GM23338 (cell line): ENCODE data around the gene ZNF747. TPM values are rescaled to one million over a fixed set of nuclear protein-coding genes. Genes with fewer than 3 reads are reported as not detected.

ENCODE experiments used
- ATAC-seq: fragments of 200-7000 bp; cut with Tn5 transposase; 3 replicates; pipeline ENCODE4 v1.9.1; 2020
- DNase-seq: peaks from one replicate; pipeline ENCODE4 v3.0.0-alpha.2; 2015; ENCODE audit warnings: low spot score
- H2AFZ ChIP-seq: fragments of 200-600 bp; sonication (generic); 2 replicates; pipeline ENCODE4 v1.8.0; 2016; ENCODE audit warnings: antibody characterized with exemption, mild to moderate bottlenecking, moderate library complexity
- H3F3A ChIP-seq: fragments of 200-600 bp; sonication (generic); replicated peaks from 2 replicates; pipeline ENCODE4 v1.8.0; 2017; ENCODE audit warnings: antibody characterized with exemption, mixed run types, low read depth
- H3K27ac ChIP-seq: fragments of 200-600 bp; sonication (generic); 2 replicates; pipeline ENCODE4 v1.6.1; 2016; ENCODE audit warnings: low read depth
- H3K27me3 ChIP-seq: fragments of 200-600 bp; sonication (generic); 2 replicates; pipeline ENCODE4 v1.8.0; 2016; ENCODE audit warnings: mild to moderate bottlenecking, mixed run types, moderate library complexity; ENCODE audit not compliant: insufficient read depth
- H3K36me3 ChIP-seq: fragments of 200-600 bp; sonication (generic); 2 replicates; pipeline ENCODE4 v1.8.0; 2016; ENCODE audit warnings: mild to moderate bottlenecking; ENCODE audit not compliant: insufficient read depth
- H3K4me1 ChIP-seq: fragments of 200-600 bp; sonication (generic); 2 replicates; pipeline ENCODE4 v1.8.0; 2016; ENCODE audit warnings: mild to moderate bottlenecking, moderate library complexity; ENCODE audit not compliant: insufficient read depth
- H3K4me2 ChIP-seq: fragments of 200-600 bp; sonication (generic); 2 replicates; pipeline ENCODE4 v1.7.1; 2017; ENCODE audit warnings: mixed run types
- H3K4me3 ChIP-seq: fragments of 200-600 bp; sonication (generic); 2 replicates; pipeline ENCODE4 v1.6.1; 2016; ENCODE audit warnings: mixed run types
- H3K79me2 ChIP-seq: fragments of 200-600 bp; sonication (generic); replicated peaks from 2 replicates; pipeline ENCODE4 v1.8.0; 2017; ENCODE audit warnings: mild to moderate bottlenecking; ENCODE audit not compliant: insufficient read depth
- H3K9me2 ChIP-seq: fragments of 200-600 bp; sonication (generic); 2 replicates; pipeline ENCODE4 v1.8.0; 2017; ENCODE audit not compliant: insufficient read depth
- H4K20me1 ChIP-seq: fragments of 200-600 bp; sonication (generic); replicated peaks from 2 replicates; pipeline ENCODE4 v1.8.0; 2017; ENCODE audit warnings: mild to moderate bottlenecking; ENCODE audit not compliant: insufficient read depth
- H3K27ac Mint-ChIP-seq: 2 replicates; pipeline ENCODE4 v1.8.0; 2020; ENCODE audit warnings: inconsistent platforms, mild to moderate bottlenecking, moderate library complexity, mixed read lengths
- H3K27me3 Mint-ChIP-seq: 3 replicates; pipeline ENCODE4 v1.8.0; 2022; ENCODE audit warnings: low read depth, mild to moderate bottlenecking, moderate library complexity, mixed read lengths, inconsistent platforms; ENCODE audit not compliant: insufficient read depth, poor library complexity
- H3K36me3 Mint-ChIP-seq: 3 replicates; pipeline ENCODE4 v1.8.0; 2021; ENCODE audit warnings: low read depth, mild to moderate bottlenecking, inconsistent platforms, moderate library complexity, mixed read lengths
- H3K4me1 Mint-ChIP-seq: 3 replicates; pipeline ENCODE4 v1.8.0; 2020; ENCODE audit warnings: mild to moderate bottlenecking, inconsistent platforms, mixed read lengths
- H3K4me3 Mint-ChIP-seq: 3 replicates; pipeline ENCODE4 v1.8.0; 2021; ENCODE audit warnings: moderate library complexity, mild to moderate bottlenecking, inconsistent platforms, mixed read lengths
- H3K9me3 Mint-ChIP-seq: 3 replicates; pipeline ENCODE4 v1.8.0; 2020; ENCODE audit warnings: moderate library complexity, mild to moderate bottlenecking, inconsistent platforms, mixed read lengths
- CREB1 ChIP-seq: fragments of 250-450 bp; sonication (Bioruptor Pico); IDR thresholded peaks from 2 replicates; pipeline ENCODE4 v1.5.0; 2020; ENCODE audit warnings: low read depth, mild to moderate bottlenecking, moderate library complexity
- EZH2 ChIP-seq: fragments of 200-600 bp; sonication (generic); IDR thresholded peaks from one replicate; pipeline ENCODE4 v1.8.0; 2017; ENCODE audit warnings: antibody characterized with exemption, mild to moderate bottlenecking, low read depth; ENCODE audit not compliant: unreplicated experiment
- EZH2phosphoT487 ChIP-seq: fragments of 200-600 bp; sonication (generic); IDR thresholded peaks from one replicate; pipeline ENCODE4 v1.8.1; 2018; ENCODE audit warnings: antibody characterized with exemption; ENCODE audit not compliant: unreplicated experiment
- JUNB ChIP-seq: IDR thresholded peaks from one replicate; pipeline ENCODE4 v1.6.1; 2016; ENCODE audit warnings: antibody characterized with exemption; ENCODE audit not compliant: unreplicated experiment
- NANOG ChIP-seq: IDR thresholded peaks from 2 replicates; pipeline ENCODE4 v1.6.1; 2016; ENCODE audit warnings: antibody characterized with exemption, borderline replicate concordance
- POLR2AphosphoS5 ChIP-seq: IDR thresholded peaks from 2 replicates; pipeline ENCODE4 v1.6.1; 2016; ENCODE audit warnings: antibody characterized with exemption, low read depth
- STAT1 ChIP-seq: IDR thresholded peaks from one replicate; pipeline ENCODE4 v1.6.1; 2016; ENCODE audit warnings: antibody characterized with exemption; ENCODE audit not compliant: unreplicated experiment
- ZNF114 ChIP-seq: fragments of 250-450 bp; sonication (Bioruptor Pico); IDR thresholded peaks from 2 replicates; pipeline ENCODE4 v1.5.0; 2020; ENCODE audit warnings: mild to moderate bottlenecking, moderate library complexity
- ZNF331 ChIP-seq: fragments of 250-450 bp; sonication (Bioruptor Pico); IDR thresholded peaks from 2 replicates; pipeline ENCODE4 v1.5.0; 2020; ENCODE audit warnings: low read depth, mild to moderate bottlenecking, moderate library complexity
- polyA plus RNA-seq: library from polyadenylated mRNA; unstranded; fragments of >200 nt; fragmentation: Nextera tagmentation; extraction: Ambion mirVana; gene quantifications from 2 replicates; pipeline ENCODE4 v1.2.1, GENCODE V29; 2016
- total RNA-seq: library from RNA; depleted of rRNA; stranded (reverse); fragments of >200 nt; shearing (Covaris generic); gene quantifications from 2 replicates; pipeline ENCODE4 v1.2.3, GENCODE V29; 2014
- TF ChIP-seq, protein P1 (sequence below): fragments of 250-450 bp; sonication (Bioruptor Pico); IDR thresholded peaks from 2 replicates; pipeline ENCODE4 v1.5.0; 2020; ENCODE audit warnings: mild to moderate bottlenecking, moderate library complexity
- TF ChIP-seq, protein P2 (sequence below), 2 experiments: fragments of 200-600 bp in 1 of 2; sonication (generic) in 1 of 2; conservative IDR thresholded peaks; 2 replicates each; pipeline versions ENCODE4 v1.5.1 to v1.6.1; 2016 to 2017; ENCODE audit warnings: antibody characterized with exemption in 2 of 2, low read depth in 2 of 2, mild to moderate bottlenecking in 2 of 2, moderate library complexity in 1 of 2
- TF ChIP-seq, protein P3 (sequence below): IDR thresholded peaks from 2 replicates; pipeline ENCODE4 v1.6.1; 2016; ENCODE audit warnings: antibody characterized with exemption

The ZNF747 gene
- total and polyA plus RNA-seq, 2 experiments from 2014 or later = 4.2 to 12.6 TPM

DNA sequence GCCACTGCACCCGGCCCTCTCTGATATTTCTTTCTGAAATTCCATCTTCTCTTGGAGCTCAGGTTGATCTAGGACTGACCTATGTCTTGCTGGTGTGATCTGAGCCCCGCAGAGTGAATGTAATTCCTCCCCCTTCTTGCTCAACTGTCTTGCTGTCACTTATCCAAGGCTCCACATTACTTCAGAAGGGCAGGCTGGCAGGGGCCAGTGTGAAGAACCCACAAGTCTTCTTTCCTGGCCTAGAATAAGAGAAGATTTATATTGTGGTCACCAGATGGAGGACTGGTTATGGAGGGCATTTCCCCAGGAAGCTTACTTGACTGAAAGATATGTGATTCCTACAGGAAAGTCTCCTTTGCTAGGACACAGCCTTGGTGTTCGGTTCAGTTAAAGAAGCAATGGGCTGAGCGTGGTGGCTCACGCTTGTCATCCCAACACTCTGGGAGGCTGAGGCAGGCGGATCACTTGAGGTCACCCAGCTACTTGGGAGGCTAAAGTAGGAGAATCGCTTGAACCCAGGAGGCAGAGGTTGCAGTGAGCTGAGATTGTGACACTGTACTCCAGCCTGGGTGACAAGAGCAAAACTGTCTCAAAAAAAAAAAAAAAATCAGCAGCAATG is 48.7 kb downstream of the ZNF747 start:
- H3K4me3 ChIP-seq = no peak overlapping the region
- ATAC-seq (no peak), DNase-seq (no peak)
- H4K20me1 ChIP-seq = no peaks in the 10 kb centered on the region
- H3K4me2 ChIP-seq = no peak overlapping the region
- Mint-ChIP-seq H3K27me3 (peaks cover 10% of the 10 kb centered on the region), H3K4me1 (peaks cover 9% of the 10 kb centered on the region), H3K4me3 (no peak overlapping the region), H3K36me3 (no peaks in the 10 kb centered on the region), H3K27ac (no peak overlapping the region), H3K9me3 (no peaks in the 10 kb centered on the region)
- no peaks in the 10 kb centered on the region for H3K9me2 ChIP-seq
- H3K36me3 ChIP-seq = no peaks in the 10 kb centered on the region
- H3K27me3 ChIP-seq = no peaks in the 10 kb centered on the region
- H3F3A ChIP-seq = no peaks in the 10 kb centered on the region
- H2AFZ ChIP-seq = peak overlapping the region; percentile 88
- no peak overlapping the region for H3K27ac ChIP-seq
- no peaks in the 10 kb centered on the region for H3K79me2 ChIP-seq
- no peaks in the 10 kb centered on the region for H3K4me1 ChIP-seq
- TF ChIP-seq JUNB = no peak
- no peak for TF ChIP-seq POLR2AphosphoS5

DNA sequence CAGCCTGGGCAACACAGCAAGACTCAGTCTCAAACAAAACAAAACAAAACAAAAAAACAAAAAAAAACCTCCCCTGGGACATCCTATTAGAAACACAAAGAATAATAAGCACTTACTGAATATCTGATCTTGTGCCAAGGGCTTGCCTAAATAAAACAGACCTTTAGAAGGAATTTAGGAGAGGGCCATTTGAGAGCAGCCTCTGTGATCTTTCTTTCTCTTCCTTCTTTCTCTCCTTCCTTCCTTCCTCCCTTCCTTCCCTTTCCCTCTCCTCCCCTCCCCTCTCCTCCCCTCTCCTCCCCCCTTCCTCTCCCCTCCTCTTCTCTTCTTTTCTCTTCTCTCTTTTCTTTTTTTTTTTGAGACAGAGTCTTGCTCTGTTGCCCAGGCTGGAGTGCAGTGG is 49.8 kb downstream of the ZNF747 start:
- H3K4me1 Mint-ChIP-seq = peaks cover 5% of the 10 kb centered on the region; the same call in 2 of the 3 replicates
- no peaks in the 10 kb centered on the region for H3K4me1 ChIP-seq
- no peaks in the 10 kb centered on the region for H3K36me3 ChIP-seq
- no peak overlapping the region for H3K4me3 Mint-ChIP-seq
- no peak overlapping the region for H2AFZ ChIP-seq
- H3K4me2 ChIP-seq = no peak overlapping the region
- no peak overlapping the region for H3K4me3 ChIP-seq
- no peak overlapping the region for H3K27ac Mint-ChIP-seq
- no peaks in the 10 kb centered on the region for H4K20me1 ChIP-seq
- no peaks in the 10 kb centered on the region for H3K36me3 Mint-ChIP-seq
- no peaks in the 10 kb centered on the region for H3K9me2 ChIP-seq
- H3K27ac ChIP-seq = no peak overlapping the region
- peaks cover 10% of the 10 kb centered on the region for H3K27me3 Mint-ChIP-seq
- no peaks in the 10 kb centered on the region for H3K79me2 ChIP-seq
- no peak for DNase-seq
- H3F3A ChIP-seq = no peaks in the 10 kb centered on the region
- H3K27me3 ChIP-seq = no peaks in the 10 kb centered on the region
- H3K9me3 Mint-ChIP-seq = no peaks in the 10 kb centered on the region
- no peak for ATAC-seq
- TF ChIP-seq NANOG (no peak), EZH2phosphoT487 (no peak), CREB1 (CRISPR knock-in tag) (no peak), POLR2AphosphoS5 (no peak), ZNF114 (no peak), JUNB (no peak), EZH2 (no peak), ZNF331 (no peak), STAT1 (no peak)
- TF ChIP-seq, protein P1, sequence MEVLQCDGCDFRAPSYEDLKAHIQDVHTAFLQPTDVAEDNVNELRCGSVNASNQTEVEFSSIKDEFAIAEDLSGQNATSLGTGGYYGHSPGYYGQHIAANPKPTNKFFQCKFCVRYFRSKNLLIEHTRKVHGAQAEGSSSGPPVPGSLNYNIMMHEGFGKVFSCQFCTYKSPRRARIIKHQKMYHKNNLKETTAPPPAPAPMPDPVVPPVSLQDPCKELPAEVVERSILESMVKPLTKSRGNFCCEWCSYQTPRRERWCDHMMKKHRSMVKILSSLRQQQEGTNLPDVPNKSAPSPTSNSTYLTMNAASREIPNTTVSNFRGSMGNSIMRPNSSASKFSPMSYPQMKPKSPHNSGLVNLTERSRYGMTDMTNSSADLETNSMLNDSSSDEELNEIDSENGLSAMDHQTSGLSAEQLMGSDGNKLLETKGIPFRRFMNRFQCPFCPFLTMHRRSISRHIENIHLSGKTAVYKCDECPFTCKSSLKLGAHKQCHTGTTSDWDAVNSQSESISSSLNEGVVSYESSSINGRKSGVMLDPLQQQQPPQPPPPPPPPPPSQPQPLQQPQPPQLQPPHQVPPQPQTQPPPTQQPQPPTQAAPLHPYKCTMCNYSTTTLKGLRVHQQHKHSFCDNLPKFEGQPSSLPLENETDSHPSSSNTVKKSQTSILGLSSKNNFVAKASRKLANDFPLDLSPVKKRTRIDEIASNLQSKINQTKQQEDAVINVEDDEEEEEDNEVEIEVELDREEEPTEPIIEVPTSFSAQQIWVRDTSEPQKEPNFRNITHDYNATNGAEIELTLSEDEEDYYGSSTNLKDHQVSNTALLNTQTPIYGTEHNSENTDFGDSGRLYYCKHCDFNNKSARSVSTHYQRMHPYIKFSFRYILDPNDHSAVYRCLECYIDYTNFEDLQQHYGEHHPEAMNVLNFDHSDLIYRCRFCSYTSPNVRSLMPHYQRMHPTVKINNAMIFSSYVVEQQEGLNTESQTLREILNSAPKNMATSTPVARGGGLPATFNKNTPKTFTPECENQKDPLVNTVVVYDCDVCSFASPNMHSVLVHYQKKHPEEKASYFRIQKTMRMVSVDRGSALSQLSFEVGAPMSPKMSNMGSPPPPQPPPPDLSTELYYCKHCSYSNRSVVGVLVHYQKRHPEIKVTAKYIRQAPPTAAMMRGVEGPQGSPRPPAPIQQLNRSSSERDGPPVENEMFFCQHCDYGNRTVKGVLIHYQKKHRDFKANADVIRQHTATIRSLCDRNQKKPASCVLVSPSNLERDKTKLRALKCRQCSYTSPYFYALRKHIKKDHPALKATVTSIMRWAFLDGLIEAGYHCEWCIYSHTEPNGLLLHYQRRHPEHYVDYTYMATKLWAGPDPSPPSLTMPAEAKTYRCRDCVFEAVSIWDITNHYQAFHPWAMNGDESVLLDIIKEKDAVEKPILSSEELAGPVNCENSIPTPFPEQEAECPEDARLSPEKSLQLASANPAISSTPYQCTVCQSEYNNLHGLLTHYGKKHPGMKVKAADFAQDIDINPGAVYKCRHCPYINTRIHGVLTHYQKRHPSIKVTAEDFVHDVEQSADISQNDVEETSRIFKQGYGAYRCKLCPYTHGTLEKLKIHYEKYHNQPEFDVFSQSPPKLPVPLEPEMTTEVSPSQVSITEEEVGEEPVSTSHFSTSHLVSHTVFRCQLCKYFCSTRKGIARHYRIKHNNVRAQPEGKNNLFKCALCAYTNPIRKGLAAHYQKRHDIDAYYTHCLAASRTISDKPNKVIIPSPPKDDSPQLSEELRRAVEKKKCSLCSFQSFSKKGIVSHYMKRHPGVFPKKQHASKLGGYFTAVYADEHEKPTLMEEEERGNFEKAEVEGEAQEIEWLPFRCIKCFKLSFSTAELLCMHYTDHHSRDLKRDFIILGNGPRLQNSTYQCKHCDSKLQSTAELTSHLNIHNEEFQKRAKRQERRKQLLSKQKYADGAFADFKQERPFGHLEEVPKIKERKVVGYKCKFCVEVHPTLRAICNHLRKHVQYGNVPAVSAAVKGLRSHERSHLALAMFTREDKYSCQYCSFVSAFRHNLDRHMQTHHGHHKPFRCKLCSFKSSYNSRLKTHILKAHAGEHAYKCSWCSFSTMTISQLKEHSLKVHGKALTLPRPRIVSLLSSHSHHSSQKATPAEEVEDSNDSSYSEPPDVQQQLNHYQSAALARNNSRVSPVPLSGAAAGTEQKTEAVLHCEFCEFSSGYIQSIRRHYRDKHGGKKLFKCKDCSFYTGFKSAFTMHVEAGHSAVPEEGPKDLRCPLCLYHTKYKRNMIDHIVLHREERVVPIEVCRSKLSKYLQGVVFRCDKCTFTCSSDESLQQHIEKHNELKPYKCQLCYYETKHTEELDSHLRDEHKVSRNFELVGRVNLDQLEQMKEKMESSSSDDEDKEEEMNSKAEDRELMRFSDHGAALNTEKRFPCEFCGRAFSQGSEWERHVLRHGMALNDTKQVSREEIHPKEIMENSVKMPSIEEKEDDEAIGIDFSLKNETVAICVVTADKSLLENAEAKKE (CRISPR knock-in tag) = no peak
- TF ChIP-seq, protein P2, sequence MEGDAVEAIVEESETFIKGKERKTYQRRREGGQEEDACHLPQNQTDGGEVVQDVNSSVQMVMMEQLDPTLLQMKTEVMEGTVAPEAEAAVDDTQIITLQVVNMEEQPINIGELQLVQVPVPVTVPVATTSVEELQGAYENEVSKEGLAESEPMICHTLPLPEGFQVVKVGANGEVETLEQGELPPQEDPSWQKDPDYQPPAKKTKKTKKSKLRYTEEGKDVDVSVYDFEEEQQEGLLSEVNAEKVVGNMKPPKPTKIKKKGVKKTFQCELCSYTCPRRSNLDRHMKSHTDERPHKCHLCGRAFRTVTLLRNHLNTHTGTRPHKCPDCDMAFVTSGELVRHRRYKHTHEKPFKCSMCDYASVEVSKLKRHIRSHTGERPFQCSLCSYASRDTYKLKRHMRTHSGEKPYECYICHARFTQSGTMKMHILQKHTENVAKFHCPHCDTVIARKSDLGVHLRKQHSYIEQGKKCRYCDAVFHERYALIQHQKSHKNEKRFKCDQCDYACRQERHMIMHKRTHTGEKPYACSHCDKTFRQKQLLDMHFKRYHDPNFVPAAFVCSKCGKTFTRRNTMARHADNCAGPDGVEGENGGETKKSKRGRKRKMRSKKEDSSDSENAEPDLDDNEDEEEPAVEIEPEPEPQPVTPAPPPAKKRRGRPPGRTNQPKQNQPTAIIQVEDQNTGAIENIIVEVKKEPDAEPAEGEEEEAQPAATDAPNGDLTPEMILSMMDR (conservative IDR thresholded peaks at IDR 0.05; ENCODE audit: low read depth in 2 of 2) = no peak
- TF ChIP-seq, protein P3, sequence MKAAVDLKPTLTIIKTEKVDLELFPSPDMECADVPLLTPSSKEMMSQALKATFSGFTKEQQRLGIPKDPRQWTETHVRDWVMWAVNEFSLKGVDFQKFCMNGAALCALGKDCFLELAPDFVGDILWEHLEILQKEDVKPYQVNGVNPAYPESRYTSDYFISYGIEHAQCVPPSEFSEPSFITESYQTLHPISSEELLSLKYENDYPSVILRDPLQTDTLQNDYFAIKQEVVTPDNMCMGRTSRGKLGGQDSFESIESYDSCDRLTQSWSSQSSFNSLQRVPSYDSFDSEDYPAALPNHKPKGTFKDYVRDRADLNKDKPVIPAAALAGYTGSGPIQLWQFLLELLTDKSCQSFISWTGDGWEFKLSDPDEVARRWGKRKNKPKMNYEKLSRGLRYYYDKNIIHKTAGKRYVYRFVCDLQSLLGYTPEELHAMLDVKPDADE = no peak
